SHP77 treated with DMSO at 0.1 percent for 48 hours (cell line): ENCODE results near the gene MTCH1.

ENCODE experiments used
- DNase-seq: peaks from one replicate; lab custom pipeline; 2025; lab: John Stamatoyannopoulos, UW

MTCH1 gene

DNA sequence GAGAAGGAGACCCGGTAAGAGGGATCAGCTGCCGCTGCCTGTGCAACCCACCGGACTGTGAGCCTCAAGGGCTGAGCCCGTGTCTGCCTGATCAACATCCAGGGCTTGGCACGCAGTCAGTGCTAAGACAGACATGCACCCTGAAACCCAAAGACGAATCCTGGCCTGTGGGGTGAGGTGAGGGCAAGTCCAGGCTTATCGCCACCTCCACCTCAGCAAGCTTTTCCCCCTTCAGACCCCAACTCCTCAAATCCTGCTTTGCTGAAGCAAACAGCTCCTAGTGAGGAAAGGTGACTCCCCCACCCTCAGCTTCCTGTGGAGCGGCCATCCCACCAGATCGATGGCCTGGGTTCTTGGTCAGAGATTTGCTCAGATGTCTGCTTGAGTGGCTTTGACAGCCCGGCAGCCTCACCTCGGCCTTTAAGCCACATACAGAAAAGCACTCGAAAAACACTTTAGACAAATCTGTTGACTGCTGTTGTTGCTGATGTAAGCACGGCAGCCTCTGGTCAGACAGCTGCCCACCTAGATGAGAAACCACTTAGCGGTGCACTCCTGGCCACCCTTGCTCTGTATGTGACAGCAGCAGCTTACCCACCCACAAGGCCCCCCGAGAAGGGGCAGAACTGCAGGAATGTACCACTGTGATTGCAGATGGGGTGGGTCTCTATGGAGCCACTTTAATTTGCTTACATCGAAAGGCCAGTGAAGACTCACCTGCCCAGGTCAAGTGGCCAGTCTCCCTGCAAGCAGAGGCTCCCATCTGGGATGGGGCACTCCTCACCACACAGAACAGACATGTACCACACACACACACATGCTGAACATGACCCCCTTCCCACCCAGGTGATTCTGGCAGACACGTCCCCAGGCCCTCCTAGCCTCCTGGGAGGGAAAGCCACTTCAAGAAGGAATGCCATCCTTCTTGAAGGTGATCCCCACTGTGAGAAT lies 14.8 kb downstream of the MTCH1 start:
- no peak for DNase-seq

DNA sequence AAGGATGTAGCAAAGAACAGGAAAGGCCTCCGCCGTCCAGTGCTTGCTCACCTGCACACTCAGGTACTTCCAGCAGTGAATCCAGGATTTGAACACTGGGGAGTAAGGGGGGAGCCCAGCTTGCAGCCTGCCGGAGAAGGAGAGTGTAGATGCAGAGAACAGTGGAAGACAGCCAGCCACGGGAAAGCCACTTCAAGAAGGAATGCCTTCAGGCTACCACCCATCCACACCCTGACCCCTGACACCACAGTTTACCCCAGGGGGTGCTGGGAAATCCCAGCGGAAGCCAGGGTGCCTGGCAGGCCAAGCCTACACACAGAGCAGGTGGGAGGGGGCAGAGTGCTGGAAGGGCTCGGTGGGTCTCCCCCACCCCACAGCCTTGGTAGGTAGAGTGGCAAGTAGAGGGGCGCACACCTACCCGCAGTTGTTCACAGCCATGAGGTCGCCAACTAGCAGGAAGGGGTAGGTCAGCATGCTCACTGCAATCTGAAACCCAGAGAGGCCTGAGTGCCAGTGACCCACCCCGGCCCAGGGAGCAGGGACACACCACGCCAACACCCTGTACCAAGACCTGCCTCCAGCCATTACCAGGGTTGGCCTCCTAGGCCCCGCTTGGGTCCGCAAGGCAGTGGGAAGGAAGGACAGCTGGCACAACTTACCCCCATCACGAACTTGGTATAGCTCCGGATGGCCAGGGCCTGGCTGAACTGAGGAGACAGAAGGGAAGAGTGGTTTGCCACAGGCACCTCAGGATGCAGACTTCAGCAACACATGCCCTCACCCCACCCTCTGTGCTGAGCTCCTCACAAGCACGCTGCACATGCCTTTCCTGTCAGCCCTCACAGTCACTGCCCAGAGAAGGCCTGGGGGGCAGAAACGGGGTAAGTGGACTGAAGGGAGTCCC lies 15.8 kb downstream of the MTCH1 start:
- DNase-seq, result no peak

DNA sequence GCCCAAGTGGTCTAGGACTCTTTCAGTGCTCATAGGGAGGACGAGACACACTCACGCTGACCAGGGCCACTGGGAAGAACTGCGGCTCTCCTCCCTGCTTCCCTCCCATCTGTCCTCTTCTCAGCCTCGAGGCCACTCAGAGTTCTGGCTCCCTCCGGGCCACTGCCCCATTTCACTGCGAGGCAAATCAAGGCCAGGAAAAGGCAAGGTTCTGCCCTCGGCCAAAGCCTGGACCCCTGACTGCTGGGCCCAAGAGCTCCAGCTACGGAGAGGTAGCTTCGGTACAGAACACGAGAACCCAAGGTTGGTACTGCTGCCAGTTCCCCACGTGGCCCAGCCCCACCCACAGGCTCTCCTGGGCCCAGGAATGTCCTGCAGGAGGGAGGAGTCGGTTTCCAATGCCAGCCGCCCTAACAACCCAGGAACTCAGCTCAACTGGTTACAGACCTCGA lies 16.7 kb downstream of the MTCH1 start:
- no peak for DNase-seq

DNA sequence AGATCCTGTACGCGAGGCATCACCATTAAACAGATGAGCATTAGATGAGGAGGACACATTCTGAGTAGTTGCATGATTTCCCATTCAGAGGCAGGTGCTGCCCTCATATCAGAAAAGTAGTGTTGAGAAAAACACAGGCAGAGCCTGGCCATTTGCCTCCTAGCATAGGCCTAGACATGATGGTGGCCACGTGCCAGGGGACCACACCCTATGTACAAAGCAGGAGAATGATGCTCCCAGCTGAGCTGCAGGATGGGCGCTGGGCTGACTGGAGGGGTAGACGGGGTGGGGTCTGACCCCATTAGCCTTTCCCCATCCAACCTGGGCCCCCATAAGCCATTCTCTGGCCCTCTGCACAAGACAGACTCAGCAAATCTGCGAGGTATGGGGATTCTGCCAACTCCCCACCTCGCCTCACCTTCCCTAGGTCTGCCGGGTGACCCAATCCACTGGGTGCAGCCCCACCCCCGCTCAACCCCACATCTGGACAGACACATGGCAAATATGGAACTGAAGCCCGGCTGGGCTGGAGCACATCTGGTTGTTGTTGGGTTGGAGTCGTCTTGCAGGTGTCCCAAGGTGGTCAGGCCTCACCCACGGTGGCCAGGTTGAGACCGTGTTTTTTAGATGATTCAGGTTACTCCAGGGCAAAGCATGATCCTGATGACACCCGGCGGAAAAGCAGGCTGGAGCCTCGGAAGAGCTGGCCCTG lies 17.6 kb downstream of the MTCH1 start:
- no peak for DNase-seq

DNA sequence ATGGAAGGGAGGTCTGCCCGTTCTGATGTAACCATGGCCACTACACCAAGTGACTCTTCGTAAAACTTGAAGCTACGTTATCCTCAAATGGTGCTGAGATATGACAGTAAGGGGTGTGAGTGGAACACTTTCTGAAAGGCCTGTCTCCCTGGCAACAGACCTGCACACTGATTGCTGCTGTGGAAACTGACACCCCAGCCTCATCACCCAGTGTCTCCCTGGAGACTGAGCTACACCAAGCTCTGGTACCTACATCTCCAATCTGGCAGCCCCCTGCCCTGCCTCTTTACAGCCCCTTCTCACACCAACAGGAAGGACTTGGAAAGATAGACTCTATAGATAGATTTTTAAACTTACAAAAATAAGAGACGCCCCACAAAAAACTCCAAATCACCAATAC lies 18.2 kb downstream of the MTCH1 start:
- no peak for DNase-seq

DNA sequence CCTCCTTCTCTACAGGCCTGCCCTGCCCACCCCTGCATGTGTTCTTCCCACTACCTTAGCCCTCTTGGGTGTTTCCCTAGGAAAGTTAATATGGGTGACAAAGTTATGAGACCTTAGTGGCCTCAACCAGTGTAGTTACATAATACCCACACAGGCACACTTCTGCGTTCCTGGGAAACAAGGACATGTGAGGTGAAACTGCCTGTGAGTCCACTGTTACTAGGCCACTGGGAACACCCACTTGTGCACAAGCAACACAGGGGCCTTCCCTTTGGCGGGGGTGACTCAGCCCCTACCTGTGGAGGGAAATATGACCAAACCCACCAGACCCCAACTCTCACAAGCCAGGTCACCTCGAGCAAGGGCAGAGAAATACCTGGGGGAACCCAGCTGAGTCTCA lies 18.7 kb downstream of the MTCH1 start:
- DNase-seq, result no peak

DNA sequence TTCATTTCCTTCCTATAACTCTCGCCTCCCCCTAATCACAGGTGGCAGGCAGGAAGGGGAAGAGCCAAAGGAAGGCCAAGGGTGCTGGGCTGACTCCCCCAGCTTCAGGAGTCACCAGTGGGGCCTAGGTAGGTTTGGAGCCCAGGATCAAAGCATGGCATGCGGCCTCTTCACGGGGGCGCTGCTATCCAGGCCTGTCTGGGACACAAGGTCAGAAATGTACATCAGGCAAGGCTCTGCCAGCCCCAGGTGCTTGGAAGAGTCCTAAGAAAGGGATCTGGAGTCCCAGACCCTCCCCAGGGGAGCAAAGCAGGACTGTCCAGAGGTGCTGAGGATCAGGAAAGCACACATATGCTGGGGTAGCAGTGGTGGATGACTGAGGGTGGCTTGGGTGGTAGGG lies 21.1 kb downstream of the MTCH1 start:
- DNase-seq, result no peak

DNA sequence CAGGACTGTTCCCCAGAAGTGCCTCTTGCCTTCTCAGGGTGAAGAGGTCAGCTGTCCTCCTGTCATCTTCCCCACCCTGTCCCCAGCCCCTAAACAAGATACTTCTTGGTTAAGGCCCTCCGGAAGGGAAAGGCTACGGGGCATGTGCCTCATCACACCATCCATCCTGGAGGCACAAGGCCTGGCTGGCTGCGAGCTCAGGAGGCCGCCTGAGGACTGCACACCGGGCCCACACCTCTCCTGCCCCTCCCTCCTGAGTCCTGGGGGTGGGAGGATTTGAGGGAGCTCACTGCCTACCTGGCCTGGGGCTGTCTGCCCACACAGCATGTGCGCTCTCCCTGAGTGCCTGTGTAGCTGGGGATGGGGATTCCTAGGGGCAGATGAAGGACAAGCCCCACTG lies 21.6 kb downstream of the MTCH1 start:
- DNase-seq, result no peak

DNA sequence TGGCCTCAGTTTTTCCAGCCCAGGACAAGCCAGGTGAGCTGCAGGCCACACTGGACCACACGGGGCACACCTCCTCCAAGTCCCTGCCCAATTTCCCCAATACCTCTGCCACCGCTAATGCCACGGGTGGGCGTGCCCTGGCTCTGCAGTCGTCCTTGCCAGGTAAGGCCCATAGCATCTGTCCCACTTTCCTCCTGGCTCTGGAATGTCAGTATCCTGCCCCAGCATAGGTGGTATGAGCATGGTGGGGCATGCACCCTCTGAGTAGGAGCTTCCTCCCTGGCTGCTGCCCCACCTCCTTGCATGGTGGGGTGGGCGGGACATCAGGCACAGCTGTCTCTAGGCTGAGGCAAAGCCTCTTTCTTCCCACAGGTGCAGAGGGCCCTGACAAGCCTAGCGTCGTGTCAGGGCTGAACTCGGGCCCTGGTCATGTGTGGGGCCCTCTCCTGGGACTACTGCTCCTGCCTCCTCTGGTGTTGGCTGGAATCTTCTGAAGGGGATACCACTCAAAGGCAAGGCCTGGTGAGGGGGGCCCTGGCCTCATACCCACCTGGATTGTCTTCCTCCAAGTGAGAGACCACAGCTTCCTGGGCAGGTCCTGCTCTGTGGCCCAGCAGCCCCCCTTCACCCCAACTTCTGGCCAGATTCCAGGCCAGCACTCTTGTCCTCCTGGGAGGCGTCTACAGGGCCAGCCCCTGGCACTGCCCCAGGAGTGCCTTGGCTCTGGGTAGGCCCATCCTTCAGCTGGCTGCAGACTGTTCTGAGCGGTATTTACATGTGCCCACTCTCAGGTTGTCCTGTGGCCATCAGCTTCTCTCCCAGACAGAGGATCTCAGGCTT lies 22.3 kb downstream of the MTCH1 start:
- DNase-seq, result no peak

DNA sequence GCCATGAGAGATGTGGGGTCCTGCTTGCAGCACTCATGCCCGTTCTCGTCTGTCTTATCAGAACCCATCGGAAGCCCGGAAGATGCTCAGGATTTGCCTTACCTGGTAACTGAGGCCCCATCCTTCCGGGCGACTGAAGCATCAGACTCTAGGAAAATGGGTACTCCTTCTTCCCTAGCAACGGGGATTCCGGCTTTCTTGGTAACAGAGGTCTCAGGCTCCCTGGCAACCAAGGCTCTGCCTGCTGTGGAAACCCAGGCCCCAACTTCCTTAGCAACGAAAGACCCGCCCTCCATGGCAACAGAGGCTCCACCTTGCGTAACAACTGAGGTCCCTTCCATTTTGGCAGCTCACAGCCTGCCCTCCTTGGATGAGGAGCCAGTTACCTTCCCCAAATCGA lies 23.1 kb downstream of the MTCH1 start:
- DNase-seq, result no peak

DNA sequence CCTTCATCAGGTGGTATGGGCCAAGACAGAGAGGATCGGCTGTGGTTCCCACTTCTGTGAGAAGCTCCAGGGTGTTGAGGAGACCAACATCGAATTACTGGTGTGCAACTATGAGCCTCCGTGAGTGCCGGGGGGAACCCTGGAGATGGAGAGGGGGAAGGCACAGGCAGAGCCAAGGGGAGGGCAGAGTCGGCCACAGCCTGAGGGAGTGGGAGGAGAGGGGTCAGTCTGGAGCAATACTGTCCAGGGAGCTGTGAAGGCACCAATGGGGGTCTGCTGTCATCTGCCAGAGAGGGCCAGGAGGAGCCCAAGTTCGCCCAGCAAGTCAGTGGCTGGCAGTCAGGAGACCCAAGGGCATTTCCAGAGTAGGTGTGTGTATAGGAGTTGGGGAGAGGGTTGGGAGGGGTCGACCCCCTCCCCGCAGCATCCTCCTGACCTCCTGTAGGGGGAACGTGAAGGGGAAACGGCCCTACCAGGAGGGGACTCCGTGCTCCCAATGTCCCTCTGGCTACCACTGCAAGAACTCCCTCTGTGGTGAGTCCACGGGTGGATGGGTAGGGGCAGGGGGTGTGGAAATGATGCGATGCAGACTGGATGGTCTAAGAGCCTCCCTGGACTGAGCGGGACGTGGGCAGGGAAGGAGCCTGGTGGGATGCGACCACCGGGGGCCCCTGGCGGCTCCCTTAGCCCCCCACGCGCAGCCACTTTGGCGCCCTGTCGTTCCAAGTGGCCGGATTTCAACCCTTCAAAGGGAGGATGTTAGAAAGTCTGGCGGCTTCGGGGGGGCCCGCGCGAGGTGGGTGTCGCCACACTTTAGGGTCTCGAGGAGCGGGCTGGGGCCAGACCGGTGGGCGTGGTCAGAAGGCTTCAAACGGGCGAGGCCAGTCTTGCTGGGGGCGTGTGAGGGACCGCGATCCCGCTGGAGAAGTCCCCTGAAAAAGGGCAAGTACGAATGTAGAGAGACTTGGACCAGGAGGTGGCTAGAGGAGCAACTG lies 24.3 kb downstream of the MTCH1 start:
- no peak for DNase-seq

DNA sequence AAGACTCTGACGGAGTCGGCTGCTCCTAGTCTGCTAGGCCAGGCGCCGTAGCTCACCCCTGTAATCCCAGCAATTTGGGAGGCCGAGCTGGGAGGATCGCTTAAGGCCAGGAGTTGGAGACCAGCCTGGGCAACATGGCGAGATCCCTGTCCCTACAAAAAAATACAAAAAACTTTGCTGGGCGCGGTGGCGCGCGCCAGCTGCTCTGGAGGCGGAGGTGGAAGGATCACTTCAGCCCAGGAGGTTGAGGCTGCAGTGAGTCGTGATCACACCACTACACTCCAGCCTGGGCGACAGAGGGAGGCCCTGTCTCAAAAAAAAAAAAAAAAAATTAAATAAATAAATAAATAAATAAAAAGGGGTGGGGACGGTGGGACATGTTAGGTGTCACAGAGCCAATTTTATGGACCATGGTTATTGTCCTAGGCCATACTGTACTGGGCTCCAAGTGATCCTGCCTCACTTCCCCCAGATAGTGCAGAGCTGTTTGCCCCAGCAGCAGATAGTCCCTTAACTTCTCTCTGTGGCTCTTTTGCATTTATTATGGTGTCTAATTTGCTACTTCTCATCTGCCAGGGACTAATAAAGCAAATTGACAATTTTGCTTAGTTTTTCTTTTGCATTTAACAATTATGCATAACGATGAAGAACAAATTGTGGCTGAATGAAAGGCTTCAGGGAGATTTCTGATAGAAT lies 26.3 kb downstream of the MTCH1 start:
- DNase-seq, result no peak

DNA sequence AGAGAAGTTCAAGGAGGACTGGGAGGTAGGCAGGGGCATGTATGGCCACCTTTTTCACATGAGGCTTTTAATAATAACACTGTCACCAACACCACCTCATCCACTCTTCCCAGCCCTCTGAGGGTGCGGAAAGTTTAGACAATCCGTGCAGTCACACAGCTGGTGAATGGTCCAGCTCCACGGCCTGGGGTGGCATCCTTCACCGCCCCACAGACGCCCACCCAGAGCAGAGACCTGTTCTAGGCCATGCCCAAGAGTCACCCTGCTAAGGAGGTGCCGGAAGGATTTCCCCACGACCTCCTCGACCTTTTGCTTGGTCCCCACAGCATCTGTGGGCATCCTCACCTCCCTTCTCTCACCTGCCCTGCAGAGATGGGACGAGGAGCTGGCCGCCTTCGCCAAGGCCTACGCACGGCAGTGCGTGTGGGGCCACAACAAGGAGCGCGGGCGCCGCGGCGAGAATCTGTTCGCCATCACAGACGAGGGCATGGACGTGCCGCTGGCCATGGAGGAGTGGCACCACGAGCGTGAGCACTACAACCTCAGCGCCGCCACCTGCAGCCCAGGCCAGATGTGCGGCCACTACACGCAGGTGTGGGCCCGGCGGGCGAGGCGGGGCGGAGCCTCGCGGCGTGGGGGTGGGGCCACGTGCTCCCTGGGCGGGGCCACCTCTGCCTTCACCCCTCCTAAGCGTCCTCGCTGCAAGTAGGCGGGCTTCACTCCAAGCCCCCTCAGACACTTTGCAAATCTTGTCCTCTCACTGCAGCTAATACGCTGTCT lies 27.0 kb downstream of the MTCH1 start:
- DNase-seq, result no peak

DNA sequence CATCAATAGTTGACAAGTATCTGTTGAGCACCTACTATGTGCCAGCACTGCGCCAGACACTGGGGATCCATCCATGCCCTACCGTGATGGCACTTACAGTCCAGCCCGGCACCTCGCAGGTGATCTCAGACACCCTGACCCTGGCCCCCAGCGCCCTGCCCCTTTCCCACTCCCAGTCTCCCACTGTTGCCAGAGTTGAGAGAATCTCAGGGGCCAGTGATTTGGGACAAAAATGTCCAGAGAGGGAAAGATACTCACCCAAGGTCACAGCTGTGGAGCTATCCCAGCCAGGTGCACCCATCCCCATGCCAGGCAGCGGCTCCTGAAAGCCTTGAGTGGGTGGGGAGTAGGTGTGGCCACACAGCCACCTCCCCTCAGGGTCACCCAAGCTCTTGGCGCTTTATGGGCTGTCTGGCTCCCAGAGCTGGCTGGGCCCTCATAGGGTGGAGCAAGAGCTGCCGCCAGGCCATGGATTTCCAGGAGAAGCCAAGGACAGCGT lies 28.2 kb downstream of the MTCH1 start:
- no peak for DNase-seq

DNA sequence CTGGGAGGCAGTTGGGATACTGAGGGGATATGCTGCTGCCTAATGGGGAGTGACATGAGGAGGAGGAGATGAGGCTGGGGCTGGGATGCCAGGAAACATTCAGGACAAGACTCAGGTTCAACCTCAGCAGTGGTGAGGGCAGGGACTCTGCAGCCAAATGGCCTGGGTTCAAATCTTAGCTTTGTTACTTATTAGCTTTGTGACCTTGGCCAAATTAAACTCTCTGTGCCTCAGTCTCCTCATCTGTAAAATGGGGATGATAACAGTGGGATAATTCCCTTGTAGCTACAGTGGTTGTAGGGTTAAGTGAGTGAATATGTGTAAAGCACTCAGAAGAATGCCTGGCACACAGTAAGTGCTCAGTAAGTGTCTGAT lies 29.6 kb downstream of the MTCH1 start:
- no peak for DNase-seq

DNA sequence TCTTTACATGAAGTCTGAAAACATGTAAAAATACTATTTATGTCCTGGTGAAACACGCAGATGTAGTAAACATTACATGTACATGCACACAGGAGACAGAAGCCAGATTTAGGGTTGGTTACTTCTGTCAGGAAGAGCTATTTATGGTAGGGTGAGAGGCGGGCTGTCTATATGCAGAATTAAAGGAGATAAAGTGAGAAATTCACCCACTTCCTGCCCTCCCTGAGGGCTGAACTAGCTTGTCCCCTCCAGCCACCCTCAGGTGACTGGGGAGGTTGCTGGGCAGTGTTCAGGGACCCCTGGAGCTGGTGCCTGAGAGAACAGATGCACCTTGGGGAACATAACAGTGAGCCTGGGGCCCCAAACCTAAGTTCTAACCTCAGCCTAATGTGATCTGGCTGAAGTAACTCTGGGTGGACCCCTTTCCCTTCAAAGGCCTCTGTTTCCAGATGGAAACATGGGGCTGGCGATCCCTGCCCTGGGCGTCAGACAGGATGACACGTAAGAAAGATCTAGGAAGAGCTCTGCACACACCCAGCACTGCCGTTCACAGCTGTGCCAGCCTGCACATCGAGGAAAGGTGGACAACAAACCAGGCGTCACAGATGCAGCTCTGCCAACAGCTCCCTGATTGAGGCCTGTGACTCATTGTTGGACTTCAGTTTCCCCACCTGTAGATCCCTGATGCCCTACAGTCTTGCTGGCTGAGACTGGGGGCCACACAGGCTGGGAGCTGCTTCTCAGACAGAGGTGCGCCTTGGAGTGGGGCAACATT lies 30.1 kb downstream of the MTCH1 start:
- peak; percentile 4 for DNase-seq

DNA sequence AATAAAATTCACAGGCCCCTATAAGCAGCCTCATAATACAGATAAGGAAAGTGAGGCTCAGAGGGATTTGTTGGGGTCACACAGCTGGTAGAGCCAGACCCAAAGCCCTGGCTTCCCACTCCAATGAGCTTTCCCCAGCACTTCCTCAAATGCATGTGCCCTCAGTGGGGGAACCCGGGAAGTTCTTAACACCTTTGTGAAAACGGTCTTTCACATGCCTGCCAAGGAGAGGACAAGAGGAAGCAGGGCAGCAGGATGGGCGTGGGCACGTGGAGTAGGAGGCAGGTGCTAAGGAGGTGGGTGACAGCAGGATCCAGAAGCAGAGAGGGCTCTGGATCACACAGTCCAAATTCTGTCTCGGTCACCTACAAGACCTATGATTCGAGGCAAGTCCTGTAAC lies 30.9 kb downstream of the MTCH1 start:
- no peak for DNase-seq
